D721Med (cell line): ENCODE results near the gene TMPRSS11F.
"Not testable (repeated sequence)": the region's sequence is repeated elsewhere in the genome, so short reads cannot be mapped to it uniquely, and the experiment has no call there.

Experiments used
- DNase-seq: peaks from one replicate; pipeline ENCODE4 v3.0.0; 2011; ENCODE audit warnings: low spot score; ENCODE audit not compliant: insufficient read length
- FAIRE-seq: peaks from 2 replicates; lab custom pipeline; 2011; peaks lifted over from hg19 to GRCh38; lab: Jason Lieb, UNC
- CTCF ChIP-seq: IDR thresholded peaks from 2 replicates; pipeline ENCODE4 v1.5.1; 2012; ENCODE audit warnings: mild to moderate bottlenecking, control low read depth; ENCODE audit not compliant: insufficient read depth; ENCODE audit errors: missing control alignments

The TMPRSS11F gene

GRCh38 chr4:68129793-68130192 lies at the start of gene TMPRSS11F:
TMPRSS11F (minus strand) TSS chr4:68129869; CDS start chr4:68129820, 49 bp downstream.
- TF ChIP-seq CTCF, result no peak
- DNase-seq, result no peak
- no peak for FAIRE-seq

GRCh38 chr4:68176904-68177303 lies 47.2 kb upstream of the TMPRSS11F start:
- FAIRE-seq (no peak), DNase-seq (no peak)
- TF ChIP-seq CTCF, result no peak

DNA sequence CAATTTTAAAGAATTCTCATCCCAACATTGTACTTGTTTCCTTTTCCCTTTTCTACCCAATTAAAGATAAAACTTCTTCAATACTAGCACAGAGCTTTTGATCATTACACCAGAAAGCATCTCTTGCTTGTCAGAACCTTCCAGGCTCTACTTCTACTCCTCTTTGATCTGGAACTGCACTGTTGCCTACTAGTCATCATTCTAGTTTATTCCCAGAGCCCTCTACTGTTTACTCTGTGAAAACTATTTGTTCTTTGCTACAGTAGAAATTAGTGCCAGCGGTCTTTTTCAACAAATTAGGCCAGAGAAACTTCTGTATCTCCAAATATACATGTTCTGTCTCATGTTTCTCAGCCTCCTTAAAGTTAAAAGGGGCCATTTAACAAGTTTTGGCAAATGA lies 46.8 kb upstream of the TMPRSS11F start:
- no peak for DNase-seq
- TF ChIP-seq CTCF, result no peak
- no peak for FAIRE-seq

DNA sequence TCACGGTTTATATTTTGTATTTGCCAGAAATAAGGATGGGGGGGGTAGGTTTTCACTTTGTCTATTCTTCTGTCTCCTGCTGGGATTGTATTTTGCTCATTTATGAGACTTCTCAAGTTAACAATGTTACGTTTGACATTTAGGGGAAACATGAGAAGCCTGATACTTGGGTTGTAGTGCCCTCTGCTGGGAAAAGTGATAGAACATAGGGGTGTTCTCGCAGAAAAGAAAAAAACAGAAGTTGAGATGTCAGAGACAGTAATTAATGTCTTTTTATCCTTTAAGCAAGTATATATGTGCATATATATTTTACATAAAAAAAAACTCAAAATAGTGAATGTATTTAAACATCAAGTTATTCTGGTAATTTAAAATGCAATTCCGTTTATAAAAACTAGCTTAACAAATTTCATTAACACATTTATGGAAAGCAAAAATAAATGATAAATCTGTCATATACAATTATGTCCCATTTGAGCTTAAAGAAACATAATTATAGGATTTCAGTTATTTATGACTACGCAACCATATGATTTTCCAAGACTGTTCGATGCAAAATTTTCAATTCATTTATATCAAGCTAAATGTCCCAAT lies 46.0 kb upstream of the TMPRSS11F start:
- FAIRE-seq (peak; percentile 6), DNase-seq (no peak)
- TF ChIP-seq CTCF, result peak; percentile 73

DNA sequence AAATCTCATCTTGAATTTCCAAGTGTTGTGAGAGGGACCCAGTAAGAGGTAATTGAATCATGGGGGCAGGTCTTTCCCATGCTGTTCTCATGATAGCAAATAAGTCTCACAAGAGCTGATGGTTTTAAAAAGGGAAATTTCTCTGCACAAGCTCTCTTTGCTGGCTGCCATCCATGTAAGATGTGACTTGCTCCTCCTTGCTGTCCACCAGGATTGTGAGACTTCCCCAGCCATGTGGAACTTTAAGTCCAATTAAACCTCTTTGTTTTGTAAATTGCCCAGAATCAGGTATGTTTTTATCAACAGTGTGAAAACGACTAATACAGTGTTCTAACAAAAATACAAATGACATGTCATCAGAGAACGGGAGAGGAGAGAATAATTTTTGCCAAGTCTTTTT lies 44.7 kb upstream of the TMPRSS11F start:
- not testable (repeated sequence) for DNase-seq, FAIRE-seq

- not testable (repeated sequence) for FAIRE-seq, DNase-seq
These were observed 42.5 kb upstream of the TMPRSS11F start for GRCh38 chr4:68172147-68172546.

GRCh38 chr4:68167706-68168105 lies 38.0 kb upstream of the TMPRSS11F start:
- FAIRE-seq (no peak), DNase-seq (no peak)
- no peak for TF ChIP-seq CTCF

- FAIRE-seq, result no peak
- no peak for DNase-seq
- no peak for TF ChIP-seq CTCF
These were observed 37.5 kb upstream of the TMPRSS11F start for GRCh38 chr4:68167166-68167565.
